Upper lobe of left lung (tissue), 4 donors: Measurements from ENCODE around the gene CD37.

Experiments
- CTCF ChIP-seq, 6 experiments: fragments of 450-650 bp in 4 of 6; fragments of 200-600 bp in 2 of 6; sonication (generic) in 2 of 6; IDR thresholded peaks; one replicate each; pipeline ENCODE4 v1.5.1; 2016 to 2019; ENCODE audit warnings: antibody characterized with exemption in 6 of 6
- EP300 ChIP-seq, 4 donors: sonication (generic); formaldehyde crosslinking; IDR thresholded peaks; one replicate each; pipeline ENCODE4 v1.5.1; 2017; ENCODE audit warnings: antibody characterized with exemption in 4 of 4, control low read depth in 2 of 4
- POLR2A ChIP-seq, 4 donors: fragments of 450-650 bp; IDR thresholded peaks; one replicate each; pipeline ENCODE4 v1.5.1; 2016 to 2017; ENCODE audit warnings: antibody characterized with exemption in 4 of 4, mild to moderate bottlenecking in 2 of 4

GRCh38 chr19:49335071-49335783 is at the start of gene CD37:
- TF ChIP-seq CTCF (IDR thresholded peaks at IDR 0.05), result no peak
- TF ChIP-seq EP300 (IDR thresholded peaks at IDR 0.05), result no peak
- peak in 1 of 4 donors; percentile 26 for TF ChIP-seq POLR2A (IDR thresholded peaks at IDR 0.05)
